ENCODE results near the gene NELFB.

The NELFB gene

GRCh38 chr9:137319011-137319738 lies 64.0 kb downstream of the NELFB start:
- no peak overlapping the region for H3K4me3 Mint-ChIP-seq

GRCh38 chr9:137319739-137320551 lies 64.8 kb downstream of the NELFB start:
- Mint-ChIP-seq H3K4me3 (no peak overlapping the region), H3K36me3 (ENCODE audit: low read depth) (no peaks in the 10 kb centered on the region), H3K27me3 (no peaks in the 10 kb centered on the region), H3K4me1 (ENCODE audit: low read depth) (peaks cover 4% of the 10 kb centered on the region), H3K9me3 (no peaks in the 10 kb centered on the region), H3K27ac (no peak overlapping the region)

More at GRCh38 chr9:137319011-137319738, 64.0 kb downstream of the NELFB start:
- Mint-ChIP-seq H3K4me1 (ENCODE audit: low read depth) (peaks cover 4% of the 10 kb centered on the region), H3K9me3 (no peaks in the 10 kb centered on the region), H3K27ac (no peak overlapping the region), H3K27me3 (no peaks in the 10 kb centered on the region), H3K36me3 (ENCODE audit: low read depth) (no peaks in the 10 kb centered on the region)

GRCh38 chr9:137320555-137321384 lies 65.6 kb downstream of the NELFB start:
- Mint-ChIP-seq H3K9me3 (no peaks in the 10 kb centered on the region), H3K4me3 (no peak overlapping the region), H3K4me1 (ENCODE audit: low read depth) (peaks cover 5% of the 10 kb centered on the region), H3K27me3 (peaks cover under 1% of the 10 kb centered on the region), H3K36me3 (ENCODE audit: low read depth) (no peaks in the 10 kb centered on the region), H3K27ac (no peak overlapping the region)

- Mint-ChIP-seq H3K27me3 (peaks cover 7% of the 10 kb centered on the region), H3K36me3 (ENCODE audit: low read depth) (no peaks in the 10 kb centered on the region), H3K4me3 (no peak overlapping the region), H3K4me1 (ENCODE audit: low read depth) (peaks cover 15% of the 10 kb centered on the region), H3K27ac (no peak overlapping the region), H3K9me3 (no peaks in the 10 kb centered on the region)
These were observed 66.7 kb downstream of the NELFB start for GRCh38 chr9:137321726-137322361.
